Measurements from ENCODE around the gene KRTAP10-4. TPM values are rescaled to one million over a fixed set of nuclear protein-coding genes. Genes with fewer than 3 reads are reported as not detected.
"Not testable (repeated sequence)": the region's sequence is repeated elsewhere in the genome, so short reads cannot be mapped to it uniquely, and the experiment has no call there.

The KRTAP10-4 gene
- total RNA-seq, 1 donor from 2014 or later, result not detected

DNA sequence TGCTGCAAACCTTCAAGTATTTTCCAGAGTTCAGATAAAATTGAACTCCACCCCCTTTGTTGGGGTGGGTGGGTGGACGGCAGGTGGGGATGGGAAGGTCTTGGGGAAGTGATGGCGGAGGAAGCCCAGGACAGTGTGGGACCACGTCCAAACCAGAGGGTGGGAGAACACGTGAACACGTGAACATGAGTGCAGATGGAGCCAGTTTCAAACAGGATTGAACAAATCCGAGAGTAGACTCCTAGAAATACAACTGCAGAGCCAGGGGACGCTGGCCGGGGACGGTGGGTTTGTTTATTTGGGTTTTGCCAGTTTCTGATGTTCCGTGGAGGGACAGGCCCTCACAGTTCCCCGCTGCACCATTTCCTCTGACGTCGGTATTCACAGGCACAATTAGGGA, 25.1 kb upstream of the KRTAP10-4 start:
- DNase-seq (ENCODE audit: low read depth) (no peak), FAIRE-seq (no peak)
- TF ChIP-seq, protein P1, sequence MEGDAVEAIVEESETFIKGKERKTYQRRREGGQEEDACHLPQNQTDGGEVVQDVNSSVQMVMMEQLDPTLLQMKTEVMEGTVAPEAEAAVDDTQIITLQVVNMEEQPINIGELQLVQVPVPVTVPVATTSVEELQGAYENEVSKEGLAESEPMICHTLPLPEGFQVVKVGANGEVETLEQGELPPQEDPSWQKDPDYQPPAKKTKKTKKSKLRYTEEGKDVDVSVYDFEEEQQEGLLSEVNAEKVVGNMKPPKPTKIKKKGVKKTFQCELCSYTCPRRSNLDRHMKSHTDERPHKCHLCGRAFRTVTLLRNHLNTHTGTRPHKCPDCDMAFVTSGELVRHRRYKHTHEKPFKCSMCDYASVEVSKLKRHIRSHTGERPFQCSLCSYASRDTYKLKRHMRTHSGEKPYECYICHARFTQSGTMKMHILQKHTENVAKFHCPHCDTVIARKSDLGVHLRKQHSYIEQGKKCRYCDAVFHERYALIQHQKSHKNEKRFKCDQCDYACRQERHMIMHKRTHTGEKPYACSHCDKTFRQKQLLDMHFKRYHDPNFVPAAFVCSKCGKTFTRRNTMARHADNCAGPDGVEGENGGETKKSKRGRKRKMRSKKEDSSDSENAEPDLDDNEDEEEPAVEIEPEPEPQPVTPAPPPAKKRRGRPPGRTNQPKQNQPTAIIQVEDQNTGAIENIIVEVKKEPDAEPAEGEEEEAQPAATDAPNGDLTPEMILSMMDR (IDR thresholded peaks at IDR 0.05; ENCODE audit: insufficient read depth, low read length, severe bottlenecking), result no peak
- H3K36me3 ChIP-seq (ENCODE audit: control insufficient read depth, insufficient read depth, low read length), result no peaks in the 10 kb centered on the region
- no peaks in the 10 kb centered on the region for H3K27me3 ChIP-seq (ENCODE audit: control insufficient read depth, insufficient read depth, low read length)
- no peak overlapping the region for H3K4me3 ChIP-seq (ENCODE audit: low read depth, low read length)

DNA sequence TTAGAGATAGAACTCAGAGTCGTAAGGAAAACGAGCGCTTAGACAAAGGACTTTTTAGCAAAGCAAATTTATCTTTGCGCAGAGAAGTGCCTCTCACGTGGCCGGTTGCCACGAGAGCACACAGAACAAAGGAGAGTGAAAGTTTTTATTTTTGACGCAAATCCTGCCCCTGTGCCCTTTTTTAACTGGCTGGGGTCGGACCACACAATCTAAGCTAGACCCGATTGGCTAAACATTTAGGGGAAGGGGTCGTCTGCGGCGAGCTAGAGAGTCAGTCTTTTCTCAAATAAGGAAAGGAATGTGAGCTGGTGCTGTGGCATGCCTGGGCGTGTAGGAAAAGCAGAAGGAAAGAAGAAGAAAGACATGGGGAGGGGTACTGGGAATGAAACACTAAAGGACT, 24.6 kb upstream of the KRTAP10-4 start:
- H3K36me3 ChIP-seq (ENCODE audit: control insufficient read depth, insufficient read depth, low read length), result no peaks in the 10 kb centered on the region
- peak overlapping the region; percentile 8 for H3K4me3 ChIP-seq (ENCODE audit: low read depth, low read length)
- FAIRE-seq (no peak), DNase-seq (ENCODE audit: low read depth) (peak; percentile 7)
- TF ChIP-seq, protein P1 (IDR thresholded peaks at IDR 0.05; ENCODE audit: insufficient read depth, low read length, severe bottlenecking), result no peak
- H3K27me3 ChIP-seq (ENCODE audit: control insufficient read depth, insufficient read depth, low read length), result no peaks in the 10 kb centered on the region

DNA sequence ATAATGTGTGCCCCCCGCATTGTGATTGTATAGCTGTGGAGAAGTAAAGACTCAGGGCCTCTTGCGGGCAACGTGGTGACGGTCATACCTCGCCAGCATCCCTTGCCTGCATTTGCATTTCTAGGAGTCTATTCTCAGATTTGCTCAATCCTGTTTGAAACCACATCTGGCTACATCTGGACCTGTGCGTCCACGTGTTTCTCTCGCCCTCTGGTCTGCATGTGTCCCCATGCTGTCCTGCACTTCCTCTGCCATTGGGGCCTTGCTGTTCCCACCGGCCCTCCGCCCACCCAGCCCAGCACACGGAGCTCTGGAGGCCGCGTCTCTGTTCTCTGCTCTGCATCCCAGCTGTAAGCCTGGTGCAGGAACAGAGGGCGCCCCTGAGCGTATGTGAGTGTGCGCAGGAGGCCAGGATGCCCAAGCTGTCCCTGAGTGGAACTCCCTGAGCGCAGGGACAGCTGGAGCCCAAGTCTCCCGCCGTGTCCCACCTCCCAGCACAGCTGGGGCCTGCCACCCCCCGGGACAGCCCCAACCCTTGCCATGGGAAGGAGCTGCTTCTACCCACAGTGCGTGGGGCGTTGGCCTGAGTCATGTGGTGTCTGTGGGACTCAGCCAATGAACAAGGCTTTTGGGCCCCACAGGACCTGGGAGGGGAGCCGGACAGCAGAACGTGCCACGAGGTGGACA, 23.9 kb upstream of the KRTAP10-4 start:
- no peaks in the 10 kb centered on the region for H3K27me3 ChIP-seq (ENCODE audit: control insufficient read depth, insufficient read depth, low read length)
- FAIRE-seq (no peak), DNase-seq (ENCODE audit: low read depth) (no peak)
- H3K4me3 ChIP-seq (ENCODE audit: low read depth, low read length), result no peak overlapping the region
- H3K36me3 ChIP-seq (ENCODE audit: control insufficient read depth, insufficient read depth, low read length), result no peaks in the 10 kb centered on the region
- TF ChIP-seq, protein P1 (IDR thresholded peaks at IDR 0.05; ENCODE audit: insufficient read depth, low read length, severe bottlenecking), result no peak

DNA sequence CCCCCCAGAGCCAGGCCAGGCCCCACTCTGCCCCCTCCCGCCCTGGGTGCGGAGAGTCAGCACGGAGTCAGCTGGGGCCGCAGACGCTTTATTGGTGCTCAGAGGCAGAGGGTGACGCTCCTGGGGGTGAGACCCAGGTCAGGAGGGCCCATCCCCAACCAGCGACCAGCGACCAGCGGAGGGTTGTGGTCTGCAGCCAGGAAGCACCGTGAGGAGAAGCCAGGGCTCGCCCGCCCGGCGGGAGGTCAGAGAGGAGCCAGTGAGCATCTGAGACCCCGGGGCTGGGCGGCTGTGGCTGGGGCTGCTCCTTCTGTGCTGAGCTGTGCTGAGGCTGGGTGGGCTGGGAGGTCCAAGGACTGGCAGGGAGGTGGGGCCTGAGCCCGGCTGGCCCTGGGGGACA, 23.2 kb upstream of the KRTAP10-4 start:
- H3K4me3 ChIP-seq (ENCODE audit: low read depth, low read length); H3K36me3 ChIP-seq (ENCODE audit: control insufficient read depth, insufficient read depth, low read length); DNase-seq (ENCODE audit: low read depth); H3K27me3 ChIP-seq (ENCODE audit: control insufficient read depth, insufficient read depth, low read length); FAIRE-seq: not testable (repeated sequence)

DNA sequence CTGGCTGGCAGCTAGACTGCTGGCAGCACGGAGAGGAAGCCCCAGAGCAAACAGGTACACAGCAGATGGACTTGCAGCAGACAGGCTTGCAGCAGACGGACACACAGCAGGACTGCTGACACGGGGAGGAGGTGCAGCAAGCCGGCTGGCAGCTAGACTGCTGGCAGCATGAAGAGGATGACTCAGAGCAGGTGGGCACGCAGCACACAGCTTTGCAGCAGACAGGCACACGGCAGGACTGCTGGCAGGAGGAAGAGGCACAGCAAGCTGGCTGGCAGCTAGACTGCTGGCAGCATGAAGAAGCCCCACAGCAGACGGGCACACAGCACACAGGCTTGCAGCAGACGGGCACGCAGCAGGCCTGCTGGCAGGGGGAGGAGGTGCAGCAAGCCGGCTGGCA, 22.7 kb upstream of the KRTAP10-4 start:
- no peak overlapping the region for H3K4me3 ChIP-seq (ENCODE audit: low read depth, low read length)
- H3K27me3 ChIP-seq (ENCODE audit: control insufficient read depth, insufficient read depth, low read length), result no peaks in the 10 kb centered on the region
- H3K36me3 ChIP-seq (ENCODE audit: control insufficient read depth, insufficient read depth, low read length), result no peaks in the 10 kb centered on the region
- DNase-seq (ENCODE audit: low read depth), result no peak
- no peak for FAIRE-seq
- TF ChIP-seq, protein P1 (IDR thresholded peaks at IDR 0.05; ENCODE audit: insufficient read depth, low read length, severe bottlenecking), result no peak

DNA sequence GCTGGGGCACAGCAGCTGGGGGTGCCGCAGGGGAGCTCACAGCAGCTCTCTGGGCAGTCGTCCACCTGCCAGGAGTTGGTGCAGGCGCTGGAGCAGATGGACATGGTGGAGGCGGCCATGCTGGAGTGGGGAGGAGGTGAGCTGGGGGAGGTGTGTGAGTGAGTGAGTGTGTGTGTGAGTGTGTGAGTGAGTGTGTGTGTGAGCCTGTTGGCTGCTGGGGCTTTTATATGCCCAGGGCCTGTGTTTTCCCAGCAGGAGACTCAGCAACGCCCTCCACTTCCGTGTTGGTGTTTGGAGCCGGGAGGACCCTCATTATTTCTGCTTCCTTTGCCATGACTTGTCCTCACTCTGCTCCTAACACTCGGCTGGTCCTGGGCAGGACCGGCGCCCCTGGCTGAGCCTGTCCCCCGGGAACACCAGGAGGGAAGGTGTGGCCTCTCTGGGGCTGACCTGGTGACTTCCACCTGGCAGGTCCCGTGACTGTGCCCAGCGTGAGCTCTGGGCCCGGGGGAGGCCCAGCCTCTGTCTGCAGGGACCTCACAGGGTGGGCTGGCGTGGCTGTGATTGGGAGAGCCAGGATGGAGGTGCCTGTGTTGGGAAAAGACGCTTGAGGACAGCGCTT, 22.1 kb upstream of the KRTAP10-4 start, which contains the start of gene KRTAP10-2:
TSS of gene KRTAP10-2 (minus strand) at position 166 of the 622 bp plus-strand sequence. CDS start at position 119, 47 bp downstream.
- no peak for DNase-seq (ENCODE audit: low read depth)
- no peaks in the 10 kb centered on the region for H3K36me3 ChIP-seq (ENCODE audit: control insufficient read depth, insufficient read depth, low read length)
- no peak within 1 kb of the TSS for H3K4me3 ChIP-seq (ENCODE audit: low read depth, low read length)
- TF ChIP-seq, protein P1 (IDR thresholded peaks at IDR 0.05; ENCODE audit: insufficient read depth, low read length, severe bottlenecking), result no peak
- no peaks in the 10 kb centered on the region for H3K27me3 ChIP-seq (ENCODE audit: control insufficient read depth, insufficient read depth, low read length)
- peak; percentile 50 for FAIRE-seq

Measured in bronchial epithelial cell (primary cell).